Activated CD4-positive, alpha-beta T cell treated with anti-CD3 and anti-CD28 coated beads, Interleukin-10, Interleukin-2, amounts not matched to agents 100 ng/mL and 50 ng/mL, durations not matched to agents 16 hours and 8 hours (primary cell): ENCODE data around the gene KLHL18.
"Not testable (repeated sequence)": the region's sequence is repeated elsewhere in the genome, so short reads cannot be mapped to it uniquely, and the experiment has no call there.

Experiments used
- DNase-seq: peaks from one replicate; pipeline ENCODE4 v3.0.0-alpha.2; 2020

KLHL18 gene

GRCh38 chr3:47366833-47367232 is 84.1 kb downstream of the KLHL18 start:
- no peak for DNase-seq

- no peak for DNase-seq
Observed at GRCh38 chr3:47367631-47368030, 84.9 kb downstream of the KLHL18 start.

DNA sequence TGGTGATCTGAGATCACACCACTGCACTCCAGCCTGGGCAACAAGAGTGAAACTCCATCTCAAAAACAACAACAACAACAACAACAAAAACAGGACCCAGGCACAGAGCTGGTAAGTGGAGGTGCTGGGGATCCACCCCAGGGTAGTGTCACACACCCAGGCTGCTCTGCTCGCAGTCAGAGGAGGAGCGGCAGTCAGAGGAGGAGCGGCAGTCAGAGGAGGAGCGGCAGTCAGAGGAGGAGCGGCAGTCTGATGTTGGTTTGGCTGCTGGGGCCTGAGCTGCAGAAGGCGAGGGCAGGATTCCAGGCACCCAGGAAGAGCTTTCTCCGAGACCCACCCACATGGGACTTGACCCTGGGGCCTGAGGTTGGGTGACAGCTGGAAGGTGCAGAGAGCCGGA is 87.3 kb downstream of the KLHL18 start:
- DNase-seq = not testable (repeated sequence)

GRCh38 chr3:47370887-47371697 is 88.3 kb downstream of the KLHL18 start:
- DNase-seq = peak; percentile 41

GRCh38 chr3:47374587-47374986 is 91.8 kb downstream of the KLHL18 start:
- DNase-seq = no peak

DNA sequence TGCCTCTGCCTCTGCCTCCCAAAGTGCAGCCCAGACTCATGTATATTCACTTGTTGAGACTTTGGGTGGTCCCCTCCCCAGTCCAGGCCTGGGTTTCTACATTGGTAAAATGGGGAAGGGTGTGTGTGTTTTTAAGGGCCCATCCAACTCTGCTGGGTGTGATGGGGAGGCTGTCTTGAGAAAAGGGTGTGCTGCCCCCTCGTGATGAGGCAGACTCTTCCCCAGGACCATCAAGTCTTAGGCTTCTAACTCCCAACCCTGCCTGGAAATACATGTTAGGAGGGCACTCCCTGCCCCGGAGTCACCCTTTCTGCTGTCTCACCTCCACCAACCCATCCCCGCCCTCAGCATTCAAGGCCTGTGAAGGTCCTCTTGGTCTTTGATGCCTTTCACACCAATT is 93.6 kb downstream of the KLHL18 start:
- DNase-seq = no peak

GRCh38 chr3:47377186-47377585 is 94.4 kb downstream of the KLHL18 start:
- DNase-seq = no peak

- no peak for DNase-seq
Observed at GRCh38 chr3:47378869-47379268, 96.1 kb downstream of the KLHL18 start.

DNA sequence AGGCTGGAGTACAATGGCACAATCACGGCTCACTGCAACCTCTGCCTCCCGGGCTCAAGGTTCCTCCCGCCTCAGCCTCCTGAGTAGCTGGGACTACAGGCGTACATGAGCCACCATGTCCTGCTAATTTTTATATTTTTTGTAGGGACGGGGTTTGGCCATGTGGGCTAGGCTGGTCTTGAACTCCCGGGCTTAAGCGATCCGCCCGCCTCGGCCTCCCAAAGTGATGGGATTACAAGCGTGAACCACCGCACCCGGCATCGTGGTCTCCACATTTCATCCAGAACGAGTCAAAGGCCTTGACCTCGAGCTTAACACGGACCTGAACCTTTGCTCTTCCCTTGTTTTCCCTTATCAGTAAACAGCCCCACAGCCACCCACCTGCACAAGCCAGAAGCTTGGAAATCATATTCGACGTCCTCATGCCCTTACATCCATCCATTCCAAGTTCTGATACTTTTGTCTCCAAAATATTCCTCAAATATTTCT is 96.7 kb downstream of the KLHL18 start:
- DNase-seq = no peak

- no peak for DNase-seq
Observed at GRCh38 chr3:47380026-47380600, 97.4 kb downstream of the KLHL18 start.

GRCh38 chr3:47380601-47381316 is 98.0 kb downstream of the KLHL18 start, which contains the start of gene PTPN23:
Gene PTPN23, plus strand, starts transcription at chr3:47381021. Its CDS starts 76 bp downstream, at chr3:47381097.
- DNase-seq = peak; percentile 99

DNA sequence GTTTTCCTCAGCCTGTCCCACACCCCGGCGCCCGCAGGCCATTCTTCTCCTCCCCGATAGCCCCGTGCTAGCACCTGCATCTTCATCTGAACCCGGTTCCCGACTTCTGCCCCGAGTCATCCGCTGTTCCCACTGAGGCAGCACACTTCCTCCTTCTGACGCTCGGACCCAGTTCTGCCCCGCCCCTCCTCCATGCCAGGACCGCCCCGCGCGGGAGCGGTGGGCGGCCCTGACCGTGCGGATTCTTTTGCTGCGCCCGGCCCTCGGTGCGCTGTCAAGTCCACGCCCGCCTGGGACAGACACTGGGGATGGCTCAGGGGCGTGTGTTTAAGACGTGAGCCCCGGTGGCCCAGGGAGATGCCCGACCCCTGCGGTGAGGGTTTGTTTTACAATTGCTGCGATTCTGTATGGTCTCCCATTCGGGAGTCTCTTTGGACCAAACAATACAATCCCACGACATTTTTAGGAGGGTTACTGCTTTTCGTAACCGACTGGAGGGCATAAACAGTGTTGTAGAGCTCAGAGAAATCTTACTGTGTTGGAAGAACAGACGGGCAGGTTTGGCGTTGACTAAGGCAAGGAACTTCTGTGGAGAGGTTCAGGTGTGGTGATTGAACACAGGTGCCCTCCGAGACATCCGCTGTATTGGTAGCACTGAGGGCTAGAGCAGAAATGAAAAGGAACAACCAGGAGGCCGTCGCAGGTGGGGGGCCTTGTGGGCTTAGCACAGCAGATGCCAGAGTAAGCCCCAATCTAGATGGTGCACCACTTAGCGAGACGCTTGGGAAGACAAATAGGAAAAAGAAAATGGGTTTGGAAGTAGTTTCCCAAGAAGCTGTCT is 98.8 kb downstream of the KLHL18 start:
- DNase-seq = peak; percentile 90

GRCh38 chr3:47384425-47384824 is 101.7 kb downstream of the KLHL18 start:
- no peak for DNase-seq

GRCh38 chr3:47385007-47385406 is 102.3 kb downstream of the KLHL18 start:
- DNase-seq = no peak

- no peak for DNase-seq
Observed at GRCh38 chr3:47385796-47386195, 103.1 kb downstream of the KLHL18 start.

- no peak for DNase-seq
Observed at GRCh38 chr3:47392933-47393332, 110.2 kb downstream of the KLHL18 start.

GRCh38 chr3:47394140-47394870 is 111.6 kb downstream of the KLHL18 start:
- no peak for DNase-seq

- DNase-seq = no peak
Observed at GRCh38 chr3:47394881-47395280, 112.1 kb downstream of the KLHL18 start.
